K562 (cell line): ENCODE data around the gene FGF14.

Source experiments
- EP300 ChIP-seq: IDR thresholded peaks from 2 replicates; pipeline ENCODE4 v1.6.1; 2012; ENCODE audit warnings: low read length, improper control_type of control experiment
- EZH2 ChIP-seq: IDR thresholded peaks from 2 replicates; pipeline ENCODE4 v1.6.1; 2012; ENCODE audit warnings: low read depth, mild to moderate bottlenecking, inconsistent platforms, low read length, borderline replicate concordance
- HOXB6 ChIP-seq: fragments of 250-450 bp; sonication (Bioruptor Pico); IDR thresholded peaks from 2 replicates; pipeline ENCODE4 v1.5.1; 2022; ENCODE audit warnings: mild to moderate bottlenecking, borderline replicate concordance
- POLR2A ChIP-seq: fragments of 450-650 bp; conservative IDR thresholded peaks from 2 replicates; pipeline ENCODE4 v1.6.1; 2016
- TARDBP ChIP-seq: fragments of 450-650 bp; IDR thresholded peaks from 2 replicates; pipeline ENCODE4 v1.6.1; 2016
- ZNF830 ChIP-seq: fragments of 250-450 bp; sonication (Bioruptor Pico); IDR thresholded peaks from 2 replicates; pipeline ENCODE4 v1.5.0; 2021; ENCODE audit warnings: mild to moderate bottlenecking
- TF ChIP-seq, protein P1 (sequence below): sonication (generic); formaldehyde crosslinking; IDR thresholded peaks from 2 replicates; pipeline ENCODE4 v1.8.1; 2023; ENCODE audit warnings: missing genetic modification reagents, mild to moderate bottlenecking, borderline replicate concordance
- TF ChIP-seq, protein P2 (sequence below): sonication (generic); formaldehyde crosslinking; IDR thresholded peaks from 2 replicates; pipeline ENCODE4 v1.9.0; 2022; ENCODE audit warnings: mild to moderate bottlenecking, missing genetic modification reagents
- TF ChIP-seq, protein P3 (sequence below): fragments of 250-450 bp; sonication (Bioruptor Pico); IDR thresholded peaks from 2 replicates; pipeline ENCODE4 v1.8.0; 2021; ENCODE audit warnings: moderate library complexity, mild to moderate bottlenecking, inconsistent platforms
- TF ChIP-seq, protein P4 (sequence below), 3 experiments: IDR thresholded peaks in 2 of 3; conservative IDR thresholded peaks in 1 of 3; 2 replicates each; pipeline ENCODE4 v1.5.1; 2011 to 2012; ENCODE audit warnings: low read length in 3 of 3, mild to moderate bottlenecking in 3 of 3, control low read depth in 2 of 3, improper control_type of control experiment in 1 of 3, inconsistent platforms in 1 of 3, low read depth in 1 of 3, mixed read lengths in 1 of 3, moderate library complexity in 1 of 3; ENCODE audit not compliant: insufficient read depth in 2 of 3

DNA sequence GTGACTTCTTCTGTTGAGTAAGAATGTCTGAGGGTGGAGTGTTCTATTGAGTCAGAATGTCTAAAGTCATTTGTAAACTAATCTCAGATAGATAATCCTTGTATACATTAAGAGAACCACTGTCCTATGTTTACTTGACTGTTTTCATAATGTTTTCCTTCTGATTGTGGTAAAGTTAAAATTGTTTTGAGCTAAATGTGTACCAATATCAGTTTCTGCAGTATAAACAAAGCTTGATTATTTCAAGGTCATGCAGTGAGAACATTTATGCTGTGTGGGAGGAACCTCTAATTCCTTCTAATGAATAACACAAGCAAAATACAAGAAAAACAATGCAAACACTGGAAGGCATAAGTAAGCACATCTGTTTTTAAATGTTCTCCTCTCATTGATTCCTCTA, 434.6 kb downstream of the FGF14 start:
- TF ChIP-seq, protein P1, sequence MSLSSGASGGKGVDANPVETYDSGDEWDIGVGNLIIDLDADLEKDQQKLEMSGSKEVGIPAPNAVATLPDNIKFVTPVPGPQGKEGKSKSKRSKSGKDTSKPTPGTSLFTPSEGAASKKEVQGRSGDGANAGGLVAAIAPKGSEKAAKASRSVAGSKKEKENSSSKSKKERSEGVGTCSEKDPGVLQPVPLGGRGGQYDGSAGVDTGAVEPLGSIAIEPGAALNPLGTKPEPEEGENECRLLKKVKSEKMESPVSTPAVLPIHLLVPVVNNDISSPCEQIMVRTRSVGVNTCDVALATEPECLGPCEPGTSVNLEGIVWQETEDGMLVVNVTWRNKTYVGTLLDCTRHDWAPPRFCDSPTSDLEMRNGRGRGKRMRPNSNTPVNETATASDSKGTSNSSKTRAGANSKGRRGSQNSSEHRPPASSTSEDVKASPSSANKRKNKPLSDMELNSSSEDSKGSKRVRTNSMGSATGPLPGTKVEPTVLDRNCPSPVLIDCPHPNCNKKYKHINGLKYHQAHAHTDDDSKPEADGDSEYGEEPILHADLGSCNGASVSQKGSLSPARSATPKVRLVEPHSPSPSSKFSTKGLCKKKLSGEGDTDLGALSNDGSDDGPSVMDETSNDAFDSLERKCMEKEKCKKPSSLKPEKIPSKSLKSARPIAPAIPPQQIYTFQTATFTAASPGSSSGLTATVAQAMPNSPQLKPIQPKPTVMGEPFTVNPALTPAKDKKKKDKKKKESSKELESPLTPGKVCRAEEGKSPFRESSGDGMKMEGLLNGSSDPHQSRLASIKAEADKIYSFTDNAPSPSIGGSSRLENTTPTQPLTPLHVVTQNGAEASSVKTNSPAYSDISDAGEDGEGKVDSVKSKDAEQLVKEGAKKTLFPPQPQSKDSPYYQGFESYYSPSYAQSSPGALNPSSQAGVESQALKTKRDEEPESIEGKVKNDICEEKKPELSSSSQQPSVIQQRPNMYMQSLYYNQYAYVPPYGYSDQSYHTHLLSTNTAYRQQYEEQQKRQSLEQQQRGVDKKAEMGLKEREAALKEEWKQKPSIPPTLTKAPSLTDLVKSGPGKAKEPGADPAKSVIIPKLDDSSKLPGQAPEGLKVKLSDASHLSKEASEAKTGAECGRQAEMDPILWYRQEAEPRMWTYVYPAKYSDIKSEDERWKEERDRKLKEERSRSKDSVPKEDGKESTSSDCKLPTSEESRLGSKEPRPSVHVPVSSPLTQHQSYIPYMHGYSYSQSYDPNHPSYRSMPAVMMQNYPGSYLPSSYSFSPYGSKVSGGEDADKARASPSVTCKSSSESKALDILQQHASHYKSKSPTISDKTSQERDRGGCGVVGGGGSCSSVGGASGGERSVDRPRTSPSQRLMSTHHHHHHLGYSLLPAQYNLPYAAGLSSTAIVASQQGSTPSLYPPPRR (CRISPR knock-in tag) = no peak
- TF ChIP-seq, protein P2, sequence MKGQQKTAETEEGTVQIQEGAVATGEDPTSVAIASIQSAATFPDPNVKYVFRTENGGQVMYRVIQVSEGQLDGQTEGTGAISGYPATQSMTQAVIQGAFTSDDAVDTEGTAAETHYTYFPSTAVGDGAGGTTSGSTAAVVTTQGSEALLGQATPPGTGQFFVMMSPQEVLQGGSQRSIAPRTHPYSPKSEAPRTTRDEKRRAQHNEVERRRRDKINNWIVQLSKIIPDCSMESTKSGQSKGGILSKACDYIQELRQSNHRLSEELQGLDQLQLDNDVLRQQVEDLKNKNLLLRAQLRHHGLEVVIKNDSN (CRISPR knock-in tag) = no peak
- TF ChIP-seq TARDBP (no peak), EP300 (no peak), EZH2 (no peak), HOXB6 (CRISPR knock-in tag) (no peak), POLR2A (no peak), ZNF830 (CRISPR knock-in tag) (no peak)
- TF ChIP-seq, protein P3, sequence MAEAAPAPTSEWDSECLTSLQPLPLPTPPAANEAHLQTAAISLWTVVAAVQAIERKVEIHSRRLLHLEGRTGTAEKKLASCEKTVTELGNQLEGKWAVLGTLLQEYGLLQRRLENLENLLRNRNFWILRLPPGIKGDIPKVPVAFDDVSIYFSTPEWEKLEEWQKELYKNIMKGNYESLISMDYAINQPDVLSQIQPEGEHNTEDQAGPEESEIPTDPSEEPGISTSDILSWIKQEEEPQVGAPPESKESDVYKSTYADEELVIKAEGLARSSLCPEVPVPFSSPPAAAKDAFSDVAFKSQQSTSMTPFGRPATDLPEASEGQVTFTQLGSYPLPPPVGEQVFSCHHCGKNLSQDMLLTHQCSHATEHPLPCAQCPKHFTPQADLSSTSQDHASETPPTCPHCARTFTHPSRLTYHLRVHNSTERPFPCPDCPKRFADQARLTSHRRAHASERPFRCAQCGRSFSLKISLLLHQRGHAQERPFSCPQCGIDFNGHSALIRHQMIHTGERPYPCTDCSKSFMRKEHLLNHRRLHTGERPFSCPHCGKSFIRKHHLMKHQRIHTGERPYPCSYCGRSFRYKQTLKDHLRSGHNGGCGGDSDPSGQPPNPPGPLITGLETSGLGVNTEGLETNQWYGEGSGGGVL (CRISPR knock-in tag) = no peak
- TF ChIP-seq, protein P4, sequence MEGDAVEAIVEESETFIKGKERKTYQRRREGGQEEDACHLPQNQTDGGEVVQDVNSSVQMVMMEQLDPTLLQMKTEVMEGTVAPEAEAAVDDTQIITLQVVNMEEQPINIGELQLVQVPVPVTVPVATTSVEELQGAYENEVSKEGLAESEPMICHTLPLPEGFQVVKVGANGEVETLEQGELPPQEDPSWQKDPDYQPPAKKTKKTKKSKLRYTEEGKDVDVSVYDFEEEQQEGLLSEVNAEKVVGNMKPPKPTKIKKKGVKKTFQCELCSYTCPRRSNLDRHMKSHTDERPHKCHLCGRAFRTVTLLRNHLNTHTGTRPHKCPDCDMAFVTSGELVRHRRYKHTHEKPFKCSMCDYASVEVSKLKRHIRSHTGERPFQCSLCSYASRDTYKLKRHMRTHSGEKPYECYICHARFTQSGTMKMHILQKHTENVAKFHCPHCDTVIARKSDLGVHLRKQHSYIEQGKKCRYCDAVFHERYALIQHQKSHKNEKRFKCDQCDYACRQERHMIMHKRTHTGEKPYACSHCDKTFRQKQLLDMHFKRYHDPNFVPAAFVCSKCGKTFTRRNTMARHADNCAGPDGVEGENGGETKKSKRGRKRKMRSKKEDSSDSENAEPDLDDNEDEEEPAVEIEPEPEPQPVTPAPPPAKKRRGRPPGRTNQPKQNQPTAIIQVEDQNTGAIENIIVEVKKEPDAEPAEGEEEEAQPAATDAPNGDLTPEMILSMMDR (IDR thresholded peaks at IDR 0.05 in 2 of 3, conservative IDR thresholded peaks at IDR 0.05 in 1 of 3; ENCODE audit: insufficient read depth in 2 of 3, low read depth in 1 of 3, low read length in 3 of 3) = no peak
